ENCODE data around the gene SMARCAL1.

- TF ChIP-seq SIN3A (IDR thresholded peaks at IDR 0.05; ENCODE audit: borderline replicate concordance, insufficient read depth, low read depth, low read length) = no peak
- TF ChIP-seq, protein P1, sequence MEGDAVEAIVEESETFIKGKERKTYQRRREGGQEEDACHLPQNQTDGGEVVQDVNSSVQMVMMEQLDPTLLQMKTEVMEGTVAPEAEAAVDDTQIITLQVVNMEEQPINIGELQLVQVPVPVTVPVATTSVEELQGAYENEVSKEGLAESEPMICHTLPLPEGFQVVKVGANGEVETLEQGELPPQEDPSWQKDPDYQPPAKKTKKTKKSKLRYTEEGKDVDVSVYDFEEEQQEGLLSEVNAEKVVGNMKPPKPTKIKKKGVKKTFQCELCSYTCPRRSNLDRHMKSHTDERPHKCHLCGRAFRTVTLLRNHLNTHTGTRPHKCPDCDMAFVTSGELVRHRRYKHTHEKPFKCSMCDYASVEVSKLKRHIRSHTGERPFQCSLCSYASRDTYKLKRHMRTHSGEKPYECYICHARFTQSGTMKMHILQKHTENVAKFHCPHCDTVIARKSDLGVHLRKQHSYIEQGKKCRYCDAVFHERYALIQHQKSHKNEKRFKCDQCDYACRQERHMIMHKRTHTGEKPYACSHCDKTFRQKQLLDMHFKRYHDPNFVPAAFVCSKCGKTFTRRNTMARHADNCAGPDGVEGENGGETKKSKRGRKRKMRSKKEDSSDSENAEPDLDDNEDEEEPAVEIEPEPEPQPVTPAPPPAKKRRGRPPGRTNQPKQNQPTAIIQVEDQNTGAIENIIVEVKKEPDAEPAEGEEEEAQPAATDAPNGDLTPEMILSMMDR (IDR thresholded peaks at IDR 0.05) = no peak
- TF ChIP-seq POLR2AphosphoS5 (IDR thresholded peaks at IDR 0.05; ENCODE audit: low read depth, low read length) = no peak
These were observed 35.0 kb downstream of the SMARCAL1 start for GRCh38 chr2:216447293-216447692.
